SJSA1 (cell line): Measurements from ENCODE around the gene TMEM158. TPM values are rescaled to one million over a fixed set of nuclear protein-coding genes. Genes with fewer than 3 reads are reported as not detected.

Experiments used
- DNase-seq, 2 experiments: peaks; one replicate each; pipeline ENCODE4 v3.0.0-alpha.2; 2015 to 2020; ENCODE audit warnings: low spot score in 2 of 2, low read depth in 1 of 2
- H3K27ac ChIP-seq: fragments of 250-450 bp; sonication (Bioruptor Pico); 2 replicates; pipeline ENCODE4 v1.5.1; 2020; ENCODE audit warnings: mild to moderate bottlenecking, moderate library complexity
- H3K27me3 ChIP-seq: fragments of 250-450 bp; sonication (Bioruptor Pico); replicated peaks from 2 replicates; pipeline ENCODE4 v1.5.1; 2020; ENCODE audit warnings: mild to moderate bottlenecking, moderate library complexity
- H3K36me3 ChIP-seq: fragments of 250-450 bp; sonication (Bioruptor Pico); 2 replicates; pipeline ENCODE4 v1.5.1; 2020; ENCODE audit warnings: mild to moderate bottlenecking
- H3K4me1 ChIP-seq: fragments of 250-450 bp; sonication (Bioruptor Pico); replicated peaks from 2 replicates; pipeline ENCODE4 v1.6.1; 2021; ENCODE audit warnings: mild to moderate bottlenecking
- H3K4me3 ChIP-seq: fragments of 250-450 bp; sonication (Bioruptor Pico); 2 replicates; pipeline ENCODE4 v1.5.1; 2020; ENCODE audit warnings: mild to moderate bottlenecking
- H3K9me3 ChIP-seq: fragments of 250-450 bp; sonication (Bioruptor Pico); replicated peaks from 2 replicates; pipeline ENCODE4 v1.5.1; 2020; ENCODE audit warnings: mild to moderate bottlenecking
- total RNA-seq: library from RNA; depleted of rRNA; stranded (reverse); fragments of >200 nt; shearing (Covaris generic); gene quantifications from 2 replicates; pipeline ENCODE4 v1.2.3, GENCODE V29; 2014; rRNA removed

Gene TMEM158
- total RNA-seq, 1 experiment from 2014 or later, result 11.4 TPM

DNA sequence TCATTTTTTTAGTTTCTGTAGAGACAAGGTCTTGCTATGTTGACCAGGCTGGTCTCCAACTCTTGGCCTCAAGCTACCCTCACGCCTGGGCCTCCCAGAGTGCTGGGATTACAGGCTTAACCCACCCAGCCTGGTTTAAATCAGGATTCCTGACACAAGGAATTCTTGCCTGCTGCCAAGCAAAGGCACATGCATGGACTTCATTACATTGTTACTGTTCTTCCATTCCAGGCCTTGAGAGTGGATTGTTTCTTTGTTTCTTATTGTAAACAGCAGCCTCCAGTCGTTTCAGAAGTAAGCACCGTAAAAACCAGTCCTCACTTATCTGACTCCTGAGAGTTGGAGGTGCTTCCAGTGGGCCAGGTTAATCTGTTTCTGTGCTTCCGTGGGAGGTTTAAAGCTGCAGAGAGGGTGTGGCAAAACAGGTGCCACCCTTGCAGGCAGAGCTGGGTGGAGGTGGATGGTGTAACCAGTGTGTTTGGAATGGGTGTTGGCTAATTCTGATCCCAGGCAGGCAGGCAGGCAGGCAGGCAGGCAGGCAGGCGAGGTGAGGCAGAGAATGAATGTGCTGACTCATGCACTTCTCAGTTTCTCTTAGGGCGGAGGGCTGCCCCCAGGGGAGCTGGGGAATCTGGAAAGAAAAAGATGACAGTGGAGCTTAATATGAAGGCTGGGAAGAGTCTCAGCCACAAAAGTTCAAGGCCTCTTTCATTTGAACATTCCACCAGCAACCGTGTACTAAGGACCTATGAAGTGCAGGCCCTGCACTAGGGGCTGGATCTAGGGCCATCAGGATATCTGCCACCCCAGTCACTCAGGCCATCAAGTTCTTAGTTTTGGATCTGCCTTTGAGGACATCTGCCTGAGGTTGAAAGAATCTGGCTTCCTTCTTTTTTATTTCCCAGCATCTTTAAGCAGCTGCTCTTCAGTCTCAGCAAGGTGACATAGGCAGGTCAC is 42.9 kb downstream of the TMEM158 start:
- peaks cover 83% of the 10 kb centered on the region for H3K4me1 ChIP-seq
- H3K27ac ChIP-seq, result peak overlapping the region; percentile 54
- peak; percentile 61 to 72 for DNase-seq
- H3K4me3 ChIP-seq, result no peak overlapping the region
- H3K27me3 ChIP-seq, result no peaks in the 10 kb centered on the region
- H3K36me3 ChIP-seq, result no peaks in the 10 kb centered on the region
- no peaks in the 10 kb centered on the region for H3K9me3 ChIP-seq

DNA sequence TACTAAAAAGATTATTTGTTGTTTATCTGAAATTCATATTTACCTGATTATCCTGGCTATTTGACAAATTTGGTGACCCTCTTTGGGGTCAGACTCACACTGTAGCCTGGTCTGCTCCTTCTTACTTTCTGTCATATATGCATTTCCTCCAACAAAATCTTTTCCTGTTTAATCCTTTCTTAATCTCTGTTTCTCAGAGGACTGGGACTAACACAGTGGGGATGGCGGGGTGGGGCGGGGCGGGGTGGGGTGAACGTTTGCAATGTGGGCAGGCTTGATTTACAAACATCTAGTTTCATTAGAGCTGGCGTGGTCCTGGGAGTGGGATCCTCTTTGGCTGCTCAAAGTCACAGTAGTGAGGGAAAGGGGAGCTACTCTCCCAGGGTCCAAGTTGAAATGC is 44.6 kb downstream of the TMEM158 start:
- Histone ChIP-seq H3K9me3 (no peaks in the 10 kb centered on the region), H3K27me3 (no peaks in the 10 kb centered on the region), H3K4me1 (peaks cover 91% of the 10 kb centered on the region), H3K36me3 (no peaks in the 10 kb centered on the region), H3K27ac (no peak overlapping the region), H3K4me3 (no peak overlapping the region)
- DNase-seq, result no peak

DNA sequence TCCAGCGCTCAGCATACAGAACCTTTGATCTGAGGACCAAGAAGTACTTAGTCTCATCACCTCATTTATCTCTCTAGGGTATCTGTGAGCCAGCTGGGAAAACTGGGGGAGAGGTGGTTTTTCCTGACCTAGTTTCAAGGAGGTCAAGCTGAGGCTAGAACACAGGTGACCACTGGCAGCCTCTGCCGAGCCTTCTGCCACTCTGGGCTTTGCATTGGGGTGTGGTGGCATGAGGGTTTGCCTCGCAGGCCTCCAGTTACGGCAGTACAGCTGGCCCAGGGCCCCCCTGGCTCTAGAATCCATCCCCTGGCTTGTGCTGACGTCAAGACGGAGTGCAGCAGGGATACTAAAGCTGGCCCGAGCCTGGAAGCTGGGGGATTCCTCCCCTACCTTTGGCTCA is 45.2 kb downstream of the TMEM158 start:
- Histone ChIP-seq H3K36me3 (no peaks in the 10 kb centered on the region), H3K4me3 (no peak overlapping the region), H3K4me1 (peaks cover 85% of the 10 kb centered on the region), H3K27me3 (no peaks in the 10 kb centered on the region), H3K27ac (no peak overlapping the region), H3K9me3 (no peaks in the 10 kb centered on the region)
- DNase-seq, result no peak

DNA sequence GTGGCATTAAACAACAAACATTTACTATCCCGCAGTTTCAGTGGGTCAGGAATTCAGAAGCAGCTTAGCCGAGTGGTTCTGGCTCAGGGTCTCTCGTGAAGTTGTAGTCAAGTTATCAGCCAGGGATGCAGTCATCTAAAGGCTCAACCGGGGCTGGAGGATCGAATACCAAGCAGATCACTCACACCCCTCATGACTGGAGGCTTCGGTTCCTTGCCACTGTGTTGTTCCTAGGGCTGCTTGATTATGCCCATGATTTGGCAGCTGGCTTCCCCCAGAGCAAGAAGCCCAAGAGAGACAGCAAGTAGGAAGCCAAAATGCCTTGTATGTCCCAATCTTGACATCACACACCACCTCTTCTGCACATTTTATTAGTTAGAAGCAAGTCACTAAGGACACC is 46.0 kb downstream of the TMEM158 start:
- no peaks in the 10 kb centered on the region for H3K9me3 ChIP-seq
- peak; percentile 39 to 55 for DNase-seq
- no peaks in the 10 kb centered on the region for H3K36me3 ChIP-seq
- H3K27me3 ChIP-seq, result no peaks in the 10 kb centered on the region
- H3K4me1 ChIP-seq, result peaks cover 77% of the 10 kb centered on the region
- no peak overlapping the region; the same call in 1 of the 2 replicates for H3K27ac ChIP-seq
- no peak overlapping the region for H3K4me3 ChIP-seq

DNA sequence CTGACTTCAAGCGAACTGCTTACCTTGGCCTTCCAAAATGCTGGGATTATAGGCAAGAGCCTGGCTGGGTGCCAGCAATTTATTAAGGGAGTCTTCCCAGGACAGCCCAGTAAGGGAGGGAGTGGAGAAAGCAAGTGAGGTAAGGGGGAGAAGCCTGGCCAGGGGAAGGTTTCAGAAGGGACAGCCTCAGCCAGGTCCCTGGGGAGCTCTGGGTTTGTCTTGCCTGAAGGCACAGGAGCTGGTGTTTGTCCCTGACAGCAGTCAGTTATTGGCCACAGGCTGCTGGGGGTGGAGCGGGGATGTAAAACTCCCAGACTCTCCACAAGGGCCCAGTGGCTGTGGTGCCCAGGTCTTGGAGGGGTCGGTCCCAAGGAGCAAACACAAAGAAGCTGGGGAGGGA is 46.9 kb downstream of the TMEM158 start:
- Histone ChIP-seq H3K4me1 (peaks cover 68% of the 10 kb centered on the region), H3K36me3 (no peaks in the 10 kb centered on the region), H3K4me3 (no peak overlapping the region), H3K27me3 (no peaks in the 10 kb centered on the region), H3K9me3 (no peaks in the 10 kb centered on the region), H3K27ac (no peak overlapping the region; the same call in 1 of the 2 replicates)
- peak in 1 of 2 experiments; percentile 60 for DNase-seq

DNA sequence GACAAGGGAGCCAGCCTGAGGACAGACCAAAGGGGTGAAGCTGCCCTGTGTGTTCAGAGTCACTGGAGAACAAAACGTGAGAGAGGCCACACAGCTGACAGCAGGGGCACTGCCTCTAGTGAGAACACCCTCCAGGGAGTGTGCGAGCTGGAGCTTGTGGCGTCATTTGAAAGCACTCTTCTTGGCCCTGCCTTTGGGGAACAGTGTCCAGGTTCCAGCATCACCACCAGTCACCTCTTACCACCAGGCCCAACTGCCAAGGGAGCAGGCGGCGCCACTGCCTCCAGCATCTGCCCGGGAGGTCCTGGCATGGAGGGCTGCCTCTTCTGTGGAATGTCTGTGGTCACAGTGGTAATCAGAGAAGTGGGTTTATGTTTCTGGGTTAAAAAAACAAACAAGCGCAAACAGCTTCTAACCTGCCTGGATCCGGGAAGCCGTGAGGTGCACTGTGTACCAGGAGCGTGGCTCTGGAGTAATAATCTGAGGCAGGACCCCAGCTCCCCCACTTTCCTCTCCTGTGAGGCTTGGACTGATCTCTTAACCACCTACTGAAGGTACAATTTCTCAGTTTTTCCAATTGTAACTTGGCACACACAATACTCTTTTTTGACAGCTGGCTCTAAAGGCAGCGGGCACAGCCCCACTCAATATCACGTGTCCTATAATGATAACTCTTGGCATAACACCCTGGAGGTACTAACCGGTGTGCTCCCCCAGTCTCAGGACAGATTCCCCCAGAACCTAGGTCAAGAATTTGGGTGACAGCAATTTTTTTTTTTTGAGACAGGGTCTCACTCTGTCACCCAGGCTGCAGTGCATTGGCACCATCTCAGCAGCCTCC is 47.7 kb downstream of the TMEM158 start:
- Histone ChIP-seq H3K36me3 (no peaks in the 10 kb centered on the region), H3K4me1 (peaks cover 60% of the 10 kb centered on the region), H3K27me3 (no peaks in the 10 kb centered on the region), H3K9me3 (no peaks in the 10 kb centered on the region), H3K4me3 (no peak overlapping the region), H3K27ac (peak overlapping the region; percentile 87)
- DNase-seq, result peak; percentile 97 to 98

DNA sequence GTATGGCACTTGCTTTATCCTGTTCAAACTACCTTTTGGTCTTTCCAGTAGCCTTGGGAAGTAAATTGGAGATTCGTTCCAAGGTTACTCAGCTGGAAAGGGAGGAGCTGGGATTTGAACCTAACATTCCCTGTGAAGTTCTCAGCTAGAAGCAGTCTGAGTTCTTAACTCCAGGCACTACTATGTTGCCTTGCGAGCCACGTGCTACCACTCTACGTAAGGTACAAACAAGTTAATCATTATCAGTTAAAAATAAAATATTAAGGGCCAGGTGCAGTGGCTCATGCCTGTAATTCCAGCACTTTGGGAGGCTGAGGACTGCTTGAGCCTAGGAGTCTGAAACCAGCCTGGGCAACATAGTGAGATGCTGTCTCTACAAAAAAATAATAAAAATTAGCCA is 49.2 kb downstream of the TMEM158 start:
- peaks cover 48% of the 10 kb centered on the region for H3K4me1 ChIP-seq
- no peak for DNase-seq
- no peak overlapping the region for H3K4me3 ChIP-seq
- no peaks in the 10 kb centered on the region for H3K9me3 ChIP-seq
- no peaks in the 10 kb centered on the region for H3K27me3 ChIP-seq
- peak overlapping the region; percentile 87 for H3K27ac ChIP-seq
- no peaks in the 10 kb centered on the region for H3K36me3 ChIP-seq

Other genes starting within 250 kb of the TMEM158 start
- gene CLEC3B, start 200.0 kb downstream of the TMEM158 start, total RNA-seq, result 4.4 and 11.6 TPM in 2 replicates
- gene CDCP1, start 79.9 kb downstream of the TMEM158 start, total RNA-seq, result 0.18 and 0.56 TPM in 2 replicates
- gene LARS2, start 162.3 kb upstream of the TMEM158 start, total RNA-seq, result 7.6 and 15.0 TPM in 2 replicates